WTC11 (cell line): ENCODE measurements around the gene FRMD8. TPM values are rescaled to one million over a fixed set of nuclear protein-coding genes. Genes with fewer than 3 reads are reported as not detected.
A peak's percentile ranks its signal among the peaks of the same experiment; 100 is the strongest.

ENCODE experiments used
- ATF1 ChIP-seq: sonication (generic); formaldehyde crosslinking; IDR thresholded peaks from 2 replicates; pipeline ENCODE4 v1.8.1; 2023; ENCODE audit warnings: mild to moderate bottlenecking, moderate library complexity, missing genetic modification reagents
- CBFB ChIP-seq: sonication (generic); formaldehyde crosslinking; IDR thresholded peaks from 2 replicates; pipeline ENCODE4 v1.8.1; 2022; ENCODE audit warnings: mild to moderate bottlenecking, low read depth, missing genetic modification reagents
- ETV6 ChIP-seq: sonication (generic); formaldehyde crosslinking; IDR thresholded peaks from 2 replicates; pipeline ENCODE4 v1.8.1; 2022; ENCODE audit warnings: mild to moderate bottlenecking, missing genetic modification reagents
- FOXP1 ChIP-seq: sonication (generic); formaldehyde crosslinking; IDR thresholded peaks from 2 replicates; pipeline ENCODE4 v1.8.0; 2022; ENCODE audit warnings: missing genetic modification reagents, mild to moderate bottlenecking, moderate library complexity, borderline replicate concordance
- GRHL2 ChIP-seq: fragments of 250-450 bp; sonication (Bioruptor Pico); IDR thresholded peaks from 2 replicates; pipeline ENCODE4 v1.8.0; 2022; ENCODE audit warnings: mild to moderate bottlenecking, moderate library complexity; ENCODE audit not compliant: insufficient replicate concordance, severe bottlenecking
- GTF2I ChIP-seq: fragments of 250-450 bp; sonication (Bioruptor Pico); conservative IDR thresholded peaks from 2 replicates; pipeline ENCODE4 v1.4.0; 2021; ENCODE audit warnings: mild to moderate bottlenecking
- IRF2 ChIP-seq: sonication (generic); formaldehyde crosslinking; IDR thresholded peaks from 2 replicates; pipeline ENCODE4 v1.8.0; 2022; ENCODE audit warnings: low read depth, missing genetic modification reagents, borderline replicate concordance
- JUN ChIP-seq: sonication (generic); formaldehyde crosslinking; IDR thresholded peaks from 2 replicates; pipeline ENCODE4 v1.8.0; 2023; ENCODE audit warnings: mild to moderate bottlenecking, missing genetic modification reagents
- MYBL2 ChIP-seq: sonication (generic); formaldehyde crosslinking; IDR thresholded peaks from 2 replicates; pipeline ENCODE4 v1.8.1; 2023; ENCODE audit warnings: mild to moderate bottlenecking, moderate library complexity, missing genetic modification reagents
- NFYB ChIP-seq: sonication (generic); formaldehyde crosslinking; conservative IDR thresholded peaks from 2 replicates; pipeline ENCODE4 v1.8.0; 2022; ENCODE audit warnings: low read depth, missing genetic modification reagents
- NR2C2 ChIP-seq: sonication (generic); formaldehyde crosslinking; IDR thresholded peaks from 2 replicates; pipeline ENCODE4 v1.8.0; 2022; ENCODE audit warnings: mild to moderate bottlenecking, missing genetic modification reagents
- SMAD4 ChIP-seq: sonication (generic); formaldehyde crosslinking; IDR thresholded peaks from 2 replicates; pipeline ENCODE4 v1.8.0; 2022; ENCODE audit warnings: mild to moderate bottlenecking, missing genetic modification reagents
- SOX15 ChIP-seq: fragments of 250-450 bp; sonication (Bioruptor Pico); IDR thresholded peaks from 2 replicates; pipeline ENCODE4 v1.9.0; 2021; ENCODE audit warnings: mild to moderate bottlenecking
- TEAD1 ChIP-seq: sonication (generic); formaldehyde crosslinking; IDR thresholded peaks from 2 replicates; pipeline ENCODE4 v1.8.0; 2022; ENCODE audit warnings: mild to moderate bottlenecking, missing genetic modification reagents
- TEAD4 ChIP-seq: sonication (generic); formaldehyde crosslinking; IDR thresholded peaks from 2 replicates; pipeline ENCODE4 v1.8.0; 2022; ENCODE audit warnings: mild to moderate bottlenecking, missing genetic modification reagents
- ZNF317 ChIP-seq: sonication (generic); formaldehyde crosslinking; IDR thresholded peaks from 2 replicates; pipeline ENCODE4 v1.8.1; 2023; ENCODE audit warnings: low read depth, mild to moderate bottlenecking, moderate library complexity, missing genetic modification reagents, borderline replicate concordance
- ZNF671 ChIP-seq: fragments of 250-450 bp; sonication (Bioruptor Pico); IDR thresholded peaks from 2 replicates; pipeline ENCODE4 v1.8.0; 2021; ENCODE audit warnings: mild to moderate bottlenecking
- total RNA-seq: library from RNA; stranded (reverse); gene quantifications from 3 replicates; pipeline ENCODE4 v1.2.3, GENCODE V29; 2021
- TF ChIP-seq, protein P1 (sequence below): sonication (generic); formaldehyde crosslinking; IDR thresholded peaks from 2 replicates; pipeline ENCODE4 v1.8.1; 2022; ENCODE audit warnings: low read depth, mild to moderate bottlenecking, moderate library complexity, missing genetic modification reagents, borderline replicate concordance
- TF ChIP-seq, protein P2 (sequence below): fragments of 250-450 bp; sonication (Bioruptor Pico); IDR thresholded peaks from 2 replicates; pipeline ENCODE4 v1.9.0; 2021; ENCODE audit warnings: mild to moderate bottlenecking, borderline replicate concordance
- TF ChIP-seq, protein P3 (sequence below): fragments of 250-450 bp; sonication (Bioruptor Pico); IDR thresholded peaks from 2 replicates; pipeline ENCODE4 v2.1.2; 2022; ENCODE audit warnings: mild to moderate bottlenecking, moderate library complexity
- TF ChIP-seq, protein P4 (sequence below): sonication (generic); formaldehyde crosslinking; IDR thresholded peaks from 2 replicates; pipeline ENCODE4 v1.8.1; 2023; ENCODE audit warnings: mild to moderate bottlenecking, missing genetic modification reagents, moderate library complexity
- TF ChIP-seq, protein P5 (sequence below): fragments of 250-450 bp; sonication (Bioruptor Pico); IDR thresholded peaks from 2 replicates; pipeline ENCODE4 v1.9.0; 2021; ENCODE audit warnings: moderate library complexity, mild to moderate bottlenecking, inconsistent platforms, borderline replicate concordance
- TF ChIP-seq, protein P6 (sequence below): sonication (generic); formaldehyde crosslinking; IDR thresholded peaks from 2 replicates; pipeline ENCODE4 v1.8.1; 2023; ENCODE audit warnings: mild to moderate bottlenecking, missing genetic modification reagents
- TF ChIP-seq, protein P7 (sequence below): fragments of 200-600 bp; IDR thresholded peaks from 2 replicates; pipeline ENCODE4 v1.8.0; 2022; ENCODE audit warnings: antibody characterized with exemption

The FRMD8 gene
- total RNA-seq, 1 experiment from 2014 or later = 23.7 TPM

DNA sequence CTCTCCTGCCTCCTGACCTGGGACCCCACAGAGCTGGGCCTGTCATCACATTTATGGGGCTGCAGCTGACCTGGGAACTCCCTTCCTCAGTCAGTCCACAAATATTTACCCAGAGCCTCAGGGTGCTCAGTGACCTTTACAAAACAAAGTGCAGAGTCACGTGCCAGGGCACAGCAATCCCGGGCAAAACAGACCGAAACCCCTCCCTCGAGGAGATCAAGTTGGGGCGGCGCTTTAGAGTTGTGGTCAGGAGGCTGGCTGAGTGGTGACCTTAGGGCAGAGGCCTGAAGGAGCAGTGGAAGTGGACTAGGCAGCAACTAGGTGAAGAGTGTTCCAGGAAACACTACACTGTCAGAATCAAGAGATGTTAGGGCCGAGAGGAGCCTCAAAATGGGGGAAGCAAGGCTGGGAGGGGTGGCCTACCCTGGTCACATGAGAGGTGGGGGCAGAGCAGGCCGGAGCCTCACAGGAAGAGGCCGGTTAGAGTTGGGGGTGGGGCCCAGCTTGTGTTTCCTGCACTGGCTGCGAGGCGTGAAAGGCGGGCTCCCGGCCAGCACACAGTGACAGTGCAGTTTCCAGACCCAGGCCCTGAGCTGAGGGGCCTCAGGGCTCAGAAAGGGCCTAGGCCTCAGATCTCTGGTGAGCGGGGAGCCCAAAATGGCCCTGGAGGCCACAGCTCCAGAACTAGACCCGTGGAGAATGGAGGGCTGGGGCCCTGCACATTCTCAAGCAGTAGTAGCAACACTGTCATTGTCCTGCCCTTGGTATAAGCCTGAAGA, 32.4 kb downstream of the FRMD8 start (continued):
- TF ChIP-seq, protein P1, sequence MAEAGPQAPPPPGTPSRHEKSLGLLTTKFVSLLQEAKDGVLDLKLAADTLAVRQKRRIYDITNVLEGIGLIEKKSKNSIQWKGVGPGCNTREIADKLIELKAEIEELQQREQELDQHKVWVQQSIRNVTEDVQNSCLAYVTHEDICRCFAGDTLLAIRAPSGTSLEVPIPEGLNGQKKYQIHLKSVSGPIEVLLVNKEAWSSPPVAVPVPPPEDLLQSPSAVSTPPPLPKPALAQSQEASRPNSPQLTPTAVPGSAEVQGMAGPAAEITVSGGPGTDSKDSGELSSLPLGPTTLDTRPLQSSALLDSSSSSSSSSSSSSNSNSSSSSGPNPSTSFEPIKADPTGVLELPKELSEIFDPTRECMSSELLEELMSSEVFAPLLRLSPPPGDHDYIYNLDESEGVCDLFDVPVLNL (CRISPR knock-in tag) = no peak
- TF ChIP-seq ZNF317 (CRISPR knock-in tag) = no peak; the same call in 1 of the 2 replicates
- TF ChIP-seq JUN = no peak
- TF ChIP-seq, protein P2, sequence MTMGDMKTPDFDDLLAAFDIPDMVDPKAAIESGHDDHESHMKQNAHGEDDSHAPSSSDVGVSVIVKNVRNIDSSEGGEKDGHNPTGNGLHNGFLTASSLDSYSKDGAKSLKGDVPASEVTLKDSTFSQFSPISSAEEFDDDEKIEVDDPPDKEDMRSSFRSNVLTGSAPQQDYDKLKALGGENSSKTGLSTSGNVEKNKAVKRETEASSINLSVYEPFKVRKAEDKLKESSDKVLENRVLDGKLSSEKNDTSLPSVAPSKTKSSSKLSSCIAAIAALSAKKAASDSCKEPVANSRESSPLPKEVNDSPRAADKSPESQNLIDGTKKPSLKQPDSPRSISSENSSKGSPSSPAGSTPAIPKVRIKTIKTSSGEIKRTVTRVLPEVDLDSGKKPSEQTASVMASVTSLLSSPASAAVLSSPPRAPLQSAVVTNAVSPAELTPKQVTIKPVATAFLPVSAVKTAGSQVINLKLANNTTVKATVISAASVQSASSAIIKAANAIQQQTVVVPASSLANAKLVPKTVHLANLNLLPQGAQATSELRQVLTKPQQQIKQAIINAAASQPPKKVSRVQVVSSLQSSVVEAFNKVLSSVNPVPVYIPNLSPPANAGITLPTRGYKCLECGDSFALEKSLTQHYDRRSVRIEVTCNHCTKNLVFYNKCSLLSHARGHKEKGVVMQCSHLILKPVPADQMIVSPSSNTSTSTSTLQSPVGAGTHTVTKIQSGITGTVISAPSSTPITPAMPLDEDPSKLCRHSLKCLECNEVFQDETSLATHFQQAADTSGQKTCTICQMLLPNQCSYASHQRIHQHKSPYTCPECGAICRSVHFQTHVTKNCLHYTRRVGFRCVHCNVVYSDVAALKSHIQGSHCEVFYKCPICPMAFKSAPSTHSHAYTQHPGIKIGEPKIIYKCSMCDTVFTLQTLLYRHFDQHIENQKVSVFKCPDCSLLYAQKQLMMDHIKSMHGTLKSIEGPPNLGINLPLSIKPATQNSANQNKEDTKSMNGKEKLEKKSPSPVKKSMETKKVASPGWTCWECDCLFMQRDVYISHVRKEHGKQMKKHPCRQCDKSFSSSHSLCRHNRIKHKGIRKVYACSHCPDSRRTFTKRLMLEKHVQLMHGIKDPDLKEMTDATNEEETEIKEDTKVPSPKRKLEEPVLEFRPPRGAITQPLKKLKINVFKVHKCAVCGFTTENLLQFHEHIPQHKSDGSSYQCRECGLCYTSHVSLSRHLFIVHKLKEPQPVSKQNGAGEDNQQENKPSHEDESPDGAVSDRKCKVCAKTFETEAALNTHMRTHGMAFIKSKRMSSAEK (CRISPR knock-in tag) = no peak
- TF ChIP-seq, protein P3, sequence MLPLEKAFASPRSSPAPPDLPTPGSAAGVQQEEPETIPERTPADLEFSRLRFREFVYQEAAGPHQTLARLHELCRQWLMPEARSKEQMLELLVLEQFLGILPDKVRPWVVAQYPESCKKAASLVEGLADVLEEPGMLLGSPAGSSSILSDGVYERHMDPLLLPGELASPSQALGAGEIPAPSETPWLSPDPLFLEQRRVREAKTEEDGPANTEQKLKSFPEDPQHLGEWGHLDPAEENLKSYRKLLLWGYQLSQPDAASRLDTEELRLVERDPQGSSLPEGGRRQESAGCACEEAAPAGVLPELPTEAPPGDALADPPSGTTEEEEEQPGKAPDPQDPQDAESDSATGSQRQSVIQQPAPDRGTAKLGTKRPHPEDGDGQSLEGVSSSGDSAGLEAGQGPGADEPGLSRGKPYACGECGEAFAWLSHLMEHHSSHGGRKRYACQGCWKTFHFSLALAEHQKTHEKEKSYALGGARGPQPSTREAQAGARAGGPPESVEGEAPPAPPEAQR (CRISPR knock-in tag) = no peak
- TF ChIP-seq, protein P4, sequence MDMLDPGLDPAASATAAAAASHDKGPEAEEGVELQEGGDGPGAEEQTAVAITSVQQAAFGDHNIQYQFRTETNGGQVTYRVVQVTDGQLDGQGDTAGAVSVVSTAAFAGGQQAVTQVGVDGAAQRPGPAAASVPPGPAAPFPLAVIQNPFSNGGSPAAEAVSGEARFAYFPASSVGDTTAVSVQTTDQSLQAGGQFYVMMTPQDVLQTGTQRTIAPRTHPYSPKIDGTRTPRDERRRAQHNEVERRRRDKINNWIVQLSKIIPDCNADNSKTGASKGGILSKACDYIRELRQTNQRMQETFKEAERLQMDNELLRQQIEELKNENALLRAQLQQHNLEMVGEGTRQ (CRISPR knock-in tag) = peak; percentile 91
- no peak for TF ChIP-seq IRF2 (CRISPR knock-in tag)
- no peak for TF ChIP-seq TEAD4 (CRISPR knock-in tag)
- TF ChIP-seq MYBL2 (CRISPR knock-in tag) = peak; percentile 80; the same call in 1 of the 2 replicates
- no peak for TF ChIP-seq SMAD4 (CRISPR knock-in tag)
- TF ChIP-seq NR2C2 = no peak
- no peak; the same call in 1 of the 2 replicates for TF ChIP-seq ETV6 (CRISPR knock-in tag)
- no peak for TF ChIP-seq ATF1 (CRISPR knock-in tag)
- TF ChIP-seq NFYB (CRISPR knock-in tag) = no peak; the same call in 1 of the 2 replicates
- TF ChIP-seq, protein P5, sequence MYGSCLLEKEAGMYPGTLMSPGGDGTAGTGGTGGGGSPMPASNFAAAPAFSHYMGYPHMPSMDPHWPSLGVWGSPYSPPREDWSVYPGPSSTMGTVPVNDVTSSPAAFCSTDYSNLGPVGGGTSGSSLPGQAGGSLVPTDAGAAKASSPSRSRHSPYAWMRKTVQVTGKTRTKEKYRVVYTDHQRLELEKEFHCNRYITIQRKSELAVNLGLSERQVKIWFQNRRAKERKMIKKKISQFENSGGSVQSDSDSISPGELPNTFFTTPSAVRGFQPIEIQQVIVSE (CRISPR knock-in tag) = no peak
- TF ChIP-seq, protein P6, sequence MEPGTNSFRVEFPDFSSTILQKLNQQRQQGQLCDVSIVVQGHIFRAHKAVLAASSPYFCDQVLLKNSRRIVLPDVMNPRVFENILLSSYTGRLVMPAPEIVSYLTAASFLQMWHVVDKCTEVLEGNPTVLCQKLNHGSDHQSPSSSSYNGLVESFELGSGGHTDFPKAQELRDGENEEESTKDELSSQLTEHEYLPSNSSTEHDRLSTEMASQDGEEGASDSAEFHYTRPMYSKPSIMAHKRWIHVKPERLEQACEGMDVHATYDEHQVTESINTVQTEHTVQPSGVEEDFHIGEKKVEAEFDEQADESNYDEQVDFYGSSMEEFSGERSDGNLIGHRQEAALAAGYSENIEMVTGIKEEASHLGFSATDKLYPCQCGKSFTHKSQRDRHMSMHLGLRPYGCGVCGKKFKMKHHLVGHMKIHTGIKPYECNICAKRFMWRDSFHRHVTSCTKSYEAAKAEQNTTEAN = peak; percentile 87; the same call in 1 of the 2 replicates
- TF ChIP-seq GTF2I (CRISPR knock-in tag) = no peak
- no peak for TF ChIP-seq CBFB (CRISPR knock-in tag)
- TF ChIP-seq, protein P7, sequence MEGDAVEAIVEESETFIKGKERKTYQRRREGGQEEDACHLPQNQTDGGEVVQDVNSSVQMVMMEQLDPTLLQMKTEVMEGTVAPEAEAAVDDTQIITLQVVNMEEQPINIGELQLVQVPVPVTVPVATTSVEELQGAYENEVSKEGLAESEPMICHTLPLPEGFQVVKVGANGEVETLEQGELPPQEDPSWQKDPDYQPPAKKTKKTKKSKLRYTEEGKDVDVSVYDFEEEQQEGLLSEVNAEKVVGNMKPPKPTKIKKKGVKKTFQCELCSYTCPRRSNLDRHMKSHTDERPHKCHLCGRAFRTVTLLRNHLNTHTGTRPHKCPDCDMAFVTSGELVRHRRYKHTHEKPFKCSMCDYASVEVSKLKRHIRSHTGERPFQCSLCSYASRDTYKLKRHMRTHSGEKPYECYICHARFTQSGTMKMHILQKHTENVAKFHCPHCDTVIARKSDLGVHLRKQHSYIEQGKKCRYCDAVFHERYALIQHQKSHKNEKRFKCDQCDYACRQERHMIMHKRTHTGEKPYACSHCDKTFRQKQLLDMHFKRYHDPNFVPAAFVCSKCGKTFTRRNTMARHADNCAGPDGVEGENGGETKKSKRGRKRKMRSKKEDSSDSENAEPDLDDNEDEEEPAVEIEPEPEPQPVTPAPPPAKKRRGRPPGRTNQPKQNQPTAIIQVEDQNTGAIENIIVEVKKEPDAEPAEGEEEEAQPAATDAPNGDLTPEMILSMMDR = no peak
- TF ChIP-seq FOXP1 (CRISPR knock-in tag) = peak; percentile 92; the same call in 1 of the 2 replicates
- no peak for TF ChIP-seq ZNF671 (CRISPR knock-in tag)
- TF ChIP-seq SOX15 (CRISPR knock-in tag) = no peak
- no peak for TF ChIP-seq GRHL2 (CRISPR knock-in tag)
- TF ChIP-seq TEAD1 (CRISPR knock-in tag) = peak; percentile 62; the same call in 1 of the 2 replicates
